ENCODE data around the gene STK11IP. TPM values are rescaled to one million over a fixed set of nuclear protein-coding genes. Genes with fewer than 3 reads are reported as not detected.
A peak's percentile ranks its signal among the peaks of the same experiment; 100 is the strongest.

The STK11IP gene
- total and polyA plus RNA-seq, 7 donors, result 5.5 to 13.3 (median 9.0) TPM

DNA sequence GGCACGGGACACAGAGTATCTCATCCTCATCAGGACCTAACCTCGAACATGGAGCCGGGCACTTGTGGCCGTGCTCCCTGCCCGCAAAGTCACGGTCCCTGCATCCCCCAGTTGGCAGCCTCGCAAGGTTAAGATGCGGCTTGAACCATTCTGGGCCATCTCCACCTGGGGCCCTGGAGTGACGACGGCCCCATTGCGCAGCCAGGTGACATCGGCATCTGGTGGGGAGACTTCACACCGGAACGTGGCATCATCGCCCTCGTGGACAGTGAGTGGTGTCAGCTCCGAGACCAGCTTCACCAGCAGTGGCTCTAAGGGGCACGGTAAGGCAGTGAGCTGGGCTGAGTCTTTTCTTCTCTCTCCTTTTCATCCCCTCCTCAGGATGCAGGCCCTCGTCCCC lies 41.2 kb upstream of the STK11IP start:
- Histone ChIP-seq H3K27ac (no peak overlapping the region), H3K27me3 (ENCODE audit: insufficient read depth in 3 of 3, low read length in 2 of 3) (no peaks in the 10 kb centered on the region), H3K36me3 (ENCODE audit: insufficient read depth in 1 of 2, low read depth in 1 of 2) (peaks cover 0 to 53% of the 10 kb centered on the region in 2 donors), H3K4me3 (no peak overlapping the region), H3K4me1 (peaks cover 10% of the 10 kb centered on the region), H3K9me3 (no peaks in the 10 kb centered on the region)
- intact Hi-C loops (cut with DNase I), result no loop called here
- TF ChIP-seq, protein P1, sequence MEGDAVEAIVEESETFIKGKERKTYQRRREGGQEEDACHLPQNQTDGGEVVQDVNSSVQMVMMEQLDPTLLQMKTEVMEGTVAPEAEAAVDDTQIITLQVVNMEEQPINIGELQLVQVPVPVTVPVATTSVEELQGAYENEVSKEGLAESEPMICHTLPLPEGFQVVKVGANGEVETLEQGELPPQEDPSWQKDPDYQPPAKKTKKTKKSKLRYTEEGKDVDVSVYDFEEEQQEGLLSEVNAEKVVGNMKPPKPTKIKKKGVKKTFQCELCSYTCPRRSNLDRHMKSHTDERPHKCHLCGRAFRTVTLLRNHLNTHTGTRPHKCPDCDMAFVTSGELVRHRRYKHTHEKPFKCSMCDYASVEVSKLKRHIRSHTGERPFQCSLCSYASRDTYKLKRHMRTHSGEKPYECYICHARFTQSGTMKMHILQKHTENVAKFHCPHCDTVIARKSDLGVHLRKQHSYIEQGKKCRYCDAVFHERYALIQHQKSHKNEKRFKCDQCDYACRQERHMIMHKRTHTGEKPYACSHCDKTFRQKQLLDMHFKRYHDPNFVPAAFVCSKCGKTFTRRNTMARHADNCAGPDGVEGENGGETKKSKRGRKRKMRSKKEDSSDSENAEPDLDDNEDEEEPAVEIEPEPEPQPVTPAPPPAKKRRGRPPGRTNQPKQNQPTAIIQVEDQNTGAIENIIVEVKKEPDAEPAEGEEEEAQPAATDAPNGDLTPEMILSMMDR (IDR thresholded peaks at IDR 0.05), result no peak
- ATAC-seq, result no peak
- WGBS, 3 donors, result 91 to 92% (median 92%) methylated on average over 19 of the region's 19 CpGs
- no peak for DNase-seq

DNA sequence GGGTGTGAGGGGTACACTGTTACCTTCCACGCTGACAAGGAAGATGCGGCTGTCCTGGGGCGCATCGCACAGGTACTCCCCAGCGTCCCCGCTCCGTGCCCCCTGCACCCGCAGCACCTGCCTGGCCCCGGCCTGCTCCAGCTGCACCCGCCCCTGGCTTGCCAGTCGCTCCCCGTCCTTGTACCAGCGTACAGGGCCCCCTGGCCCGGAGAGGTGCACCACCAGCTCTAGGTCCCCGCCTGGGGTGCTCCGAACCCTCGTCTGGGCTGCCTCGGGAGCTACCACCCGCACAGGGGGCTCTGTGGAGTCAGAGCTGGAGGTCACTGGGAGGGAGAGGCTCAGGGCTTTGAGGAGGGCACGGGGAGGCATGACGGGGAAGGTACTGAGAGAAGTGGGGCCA lies 40.3 kb upstream of the STK11IP start:
- TF ChIP-seq, protein P1 (IDR thresholded peaks at IDR 0.05), result no peak
- Histone ChIP-seq H3K4me1 (peaks cover 7% of the 10 kb centered on the region), H3K36me3 (ENCODE audit: insufficient read depth in 1 of 2, low read depth in 1 of 2) (peaks cover 0 to 62% of the 10 kb centered on the region in 2 donors), H3K4me3 (no peak overlapping the region), H3K9me3 (no peaks in the 10 kb centered on the region), H3K27ac (no peak overlapping the region), H3K27me3 (ENCODE audit: insufficient read depth in 3 of 3, low read length in 2 of 3) (no peaks in the 10 kb centered on the region)
- WGBS, 3 donors, result 90 to 93% (median 92%) methylated on average over 14 to 21 of the region's 21 CpGs
- intact Hi-C loops (cut with DNase I), result no loop called here
- DNase-seq (no peak), ATAC-seq (no peak)

DNA sequence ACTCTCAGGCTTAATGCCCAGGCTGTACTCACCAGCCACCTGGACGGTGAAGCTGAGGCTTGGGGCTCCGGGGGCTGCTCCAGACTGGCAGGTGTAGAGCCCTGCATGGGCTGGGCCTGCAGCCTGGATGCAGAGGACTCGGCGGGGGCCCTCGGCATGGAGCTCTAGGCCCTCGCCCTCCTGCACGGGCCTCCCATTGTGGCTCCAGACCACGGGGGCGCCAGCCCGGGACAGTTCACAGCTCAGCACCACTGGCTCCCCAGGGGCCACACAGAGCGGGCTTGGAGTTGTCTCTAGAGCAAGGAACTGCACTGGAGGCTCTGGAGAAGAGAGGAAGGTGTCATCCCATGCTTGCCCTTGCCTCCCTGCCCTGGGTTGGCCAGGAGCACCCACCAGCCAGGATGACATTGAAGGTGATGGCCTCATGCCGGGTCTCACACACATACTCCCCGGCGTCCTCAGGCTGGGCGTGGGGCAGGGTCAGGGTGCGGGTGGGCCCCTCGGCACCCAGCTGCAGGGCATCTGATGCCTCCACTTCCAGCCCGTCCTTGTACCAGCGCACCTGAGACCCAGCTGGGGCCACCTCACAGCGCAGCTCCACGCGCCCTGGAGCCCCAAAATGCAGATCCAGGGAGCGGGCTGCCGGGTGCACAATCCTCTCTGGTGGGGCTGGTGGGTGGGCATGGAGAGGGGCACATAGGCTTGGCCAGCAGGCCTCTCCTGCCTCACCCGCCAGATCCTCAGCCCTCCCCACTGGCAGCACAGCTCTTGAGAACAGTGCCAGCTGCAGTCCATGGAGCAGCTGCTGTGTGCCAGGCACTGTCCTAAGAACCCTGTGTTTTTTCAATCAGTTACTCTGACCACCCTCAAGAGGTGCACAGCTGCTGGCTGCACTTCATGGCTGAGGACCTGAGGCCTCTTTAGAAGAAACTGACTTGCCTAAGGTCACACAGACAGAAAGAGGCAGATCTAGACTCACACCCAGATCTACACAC lies 39.6 kb upstream of the STK11IP start:
- DNase-seq, result peak in 1 of 2 donors; percentile 45
- H3K4me3 ChIP-seq, result no peak overlapping the region
- peaks cover 2% of the 10 kb centered on the region for H3K4me1 ChIP-seq
- peaks cover 0 to 70% of the 10 kb centered on the region in 2 donors for H3K36me3 ChIP-seq (ENCODE audit: insufficient read depth in 1 of 2, low read depth in 1 of 2)
- H3K27ac ChIP-seq, result no peak overlapping the region
- H3K27me3 ChIP-seq (ENCODE audit: insufficient read depth in 3 of 3, low read length in 2 of 3), result no peaks in the 10 kb centered on the region
- no peaks in the 10 kb centered on the region for H3K9me3 ChIP-seq
- intact Hi-C loops (cut with DNase I), result no loop called here
- TF ChIP-seq, protein P1 (IDR thresholded peaks at IDR 0.05), result no peak
- ATAC-seq, result no peak
- 91 to 92% (median 92%) methylated on average over 19 to 25 of the region's 25 CpGs for WGBS, 3 donors

DNA sequence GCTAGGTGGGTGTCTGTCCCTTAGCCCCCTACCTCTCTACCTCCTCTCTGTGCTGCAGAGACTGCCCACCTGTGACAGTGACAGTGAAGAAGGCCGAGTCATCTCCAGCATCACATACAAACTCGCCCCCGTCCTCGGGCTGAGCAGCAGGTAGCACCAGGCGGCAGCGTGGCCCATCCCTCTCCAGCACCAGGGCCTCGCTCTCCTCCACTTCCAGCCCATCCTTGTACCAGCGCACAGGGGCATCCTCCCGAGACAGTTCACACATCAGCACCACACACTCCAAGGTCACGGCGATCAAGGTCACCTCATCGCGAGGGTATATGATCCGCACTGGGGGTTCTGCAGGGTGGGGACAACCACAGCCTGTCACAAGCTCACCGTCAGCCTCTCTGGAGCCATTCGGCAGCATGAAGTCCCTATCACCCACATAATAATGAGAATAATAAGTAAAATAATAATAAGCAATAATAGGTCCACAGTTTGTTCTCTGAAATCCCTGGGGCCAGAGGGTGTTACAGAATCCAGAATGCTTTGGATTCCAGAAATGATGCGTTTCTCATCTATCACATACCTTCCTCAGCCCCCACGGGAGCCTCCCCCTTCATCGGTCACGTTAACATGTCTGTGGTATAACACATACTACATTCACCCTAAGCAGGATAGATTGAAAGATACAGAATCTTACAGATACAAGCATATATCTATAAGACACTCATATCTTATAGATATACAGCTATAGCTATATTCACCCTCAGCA lies 38.3 kb upstream of the STK11IP start:
- DNase-seq, result peak in 1 of 2 donors; percentile 36
- Histone ChIP-seq H3K27ac (no peak overlapping the region), H3K4me1 (no peaks in the 10 kb centered on the region), H3K36me3 (ENCODE audit: insufficient read depth in 1 of 2, low read depth in 1 of 2) (peaks cover 0 to 82% of the 10 kb centered on the region in 2 donors), H3K27me3 (ENCODE audit: insufficient read depth in 3 of 3, low read length in 2 of 3) (no peaks in the 10 kb centered on the region), H3K9me3 (no peaks in the 10 kb centered on the region), H3K4me3 (no peak overlapping the region)
- 91 to 95% (median 91%) methylated on average over 20 of the region's 20 CpGs for WGBS, 3 donors
- intact Hi-C loops (cut with DNase I), result no loop called here
- TF ChIP-seq, protein P1 (IDR thresholded peaks at IDR 0.05), result no peak
- no peak for ATAC-seq

All from psoas muscle (tissue), 8 donors.